Gastroesophageal sphincter (tissue), 4 donors: ENCODE results near the gene PHF2. TPM values are rescaled to one million over a fixed set of nuclear protein-coding genes. Genes with fewer than 3 reads are reported as not detected.

Source experiments
- ATAC-seq: fragments of 150-250 bp; one replicate; pipeline ENCODE4 v1.9.1; 2016; ENCODE audit warnings: mild to moderate bottlenecking, moderate library complexity
- H3K27ac ChIP-seq, 4 donors: fragments of 200-600 bp; sonication (generic) in 3 of 4; 1 replicate in 3 of 4; 2 replicates in 1 of 4; pipeline ENCODE4 v1.5.1; 2016 to 2019
- H3K27me3 ChIP-seq: fragments of 200-600 bp; sonication (generic); one replicate; pipeline ENCODE4 v1.5.1; 2019
- H3K36me3 ChIP-seq, 2 donors: fragments of 200-600 bp; sonication (generic); one replicate each; pipeline ENCODE4 v1.5.1; 2019; ENCODE audit warnings: control low read depth in 1 of 2
- H3K4me1 ChIP-seq, 3 donors: fragments of 200-600 bp; sonication (generic); 1 replicate in 2 of 3; 2 replicates in 1 of 3; pipeline ENCODE4 v1.5.1; 2016 to 2019; ENCODE audit warnings: control low read depth in 2 of 3
- H3K4me3 ChIP-seq, 2 donors: fragments of 200-600 bp; sonication (generic); one replicate each; pipeline ENCODE4 v1.5.1; 2019; ENCODE audit warnings: mild to moderate bottlenecking in 1 of 2, moderate library complexity in 1 of 2
- H3K9me3 ChIP-seq, 3 donors: fragments of 200-600 bp; sonication (generic); one replicate each; pipeline ENCODE4 v1.5.1; 2017 to 2019; ENCODE audit warnings: control low read depth in 2 of 3
- EP300 ChIP-seq: sonication (generic); formaldehyde crosslinking; IDR thresholded peaks from one replicate; pipeline ENCODE4 v1.6.1; 2017; ENCODE audit warnings: antibody characterized with exemption, mild to moderate bottlenecking
- POLR2A ChIP-seq, 2 donors: fragments of 450-650 bp; IDR thresholded peaks; one replicate each; pipeline ENCODE4 v1.6.1; 2017; ENCODE audit warnings: antibody characterized with exemption in 2 of 2, mild to moderate bottlenecking in 2 of 2, moderate library complexity in 1 of 2
- POLR2AphosphoS5 ChIP-seq: sonication (generic); formaldehyde crosslinking; IDR thresholded peaks from one replicate; pipeline ENCODE4 v1.6.1; 2017; ENCODE audit warnings: antibody characterized with exemption
- WGBS, 2 donors: methylation state at CpG; one replicate each; pipeline ENCODE4 v1.1.5; 2018; ENCODE audit warnings: low coverage in 1 of 2; 5-methylcytosine and 5-hydroxymethylcytosine counted together
- total RNA-seq, 4 donors: library from RNA; depleted of rRNA; stranded (reverse); fragments of >200 nt; gene quantifications; one replicate each; pipeline ENCODE4 v1.1.0, GENCODE V29; 2016
- TF ChIP-seq, protein P1 (sequence below), 4 experiments: fragments of 200-600 bp in 2 of 4; fragments of 450-650 bp in 2 of 4; sonication (generic) in 1 of 4; IDR thresholded peaks; one replicate each; pipeline ENCODE4 v1.5.1; 2017 to 2019; ENCODE audit warnings: antibody characterized with exemption in 4 of 4, mild to moderate bottlenecking in 2 of 4, moderate library complexity in 2 of 4

PHF2 gene
- total RNA-seq, 4 donors from 2014 or later, result 37.2 to 51.2 (median 39.2) TPM

DNA sequence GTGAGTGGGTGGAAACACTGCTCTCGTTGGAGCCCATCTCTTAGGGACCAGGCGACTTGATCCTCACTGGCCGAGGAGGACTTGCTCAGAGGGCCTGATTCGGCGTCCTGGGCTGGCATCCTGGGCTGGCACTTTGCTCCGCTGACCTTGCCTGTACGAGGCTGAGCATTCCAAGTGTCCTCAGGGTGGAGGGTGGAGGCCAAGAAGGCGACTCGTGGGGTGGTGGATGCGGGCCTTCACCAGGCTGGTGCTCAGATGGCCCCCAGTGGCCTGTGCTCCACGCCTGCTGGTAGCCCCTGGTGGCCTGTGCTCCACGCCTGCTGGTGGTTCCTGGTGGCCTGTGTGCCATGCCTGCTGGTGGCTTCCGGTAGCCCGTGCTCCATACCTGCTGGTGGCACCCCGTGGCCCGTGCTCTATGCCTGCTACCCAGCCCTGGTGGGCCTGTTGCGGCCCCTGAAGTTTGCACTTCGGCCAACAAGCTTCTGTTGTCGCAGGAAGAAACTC is 42.9 kb downstream of the PHF2 start:
- peaks cover 0 to 75% (median 0%) of the 10 kb centered on the region in 3 donors for H3K4me1 ChIP-seq
- no CpG with 5 or more reads among the region's 19 CpGs for WGBS, 2 donors
- no peak overlapping the region for H3K4me3 ChIP-seq
- ATAC-seq, result no peak
- no peaks in the 10 kb centered on the region for H3K36me3 ChIP-seq
- TF ChIP-seq POLR2A (IDR thresholded peaks at IDR 0.05) (no peak), EP300 (no peak), POLR2AphosphoS5 (no peak)
- TF ChIP-seq, protein P1, sequence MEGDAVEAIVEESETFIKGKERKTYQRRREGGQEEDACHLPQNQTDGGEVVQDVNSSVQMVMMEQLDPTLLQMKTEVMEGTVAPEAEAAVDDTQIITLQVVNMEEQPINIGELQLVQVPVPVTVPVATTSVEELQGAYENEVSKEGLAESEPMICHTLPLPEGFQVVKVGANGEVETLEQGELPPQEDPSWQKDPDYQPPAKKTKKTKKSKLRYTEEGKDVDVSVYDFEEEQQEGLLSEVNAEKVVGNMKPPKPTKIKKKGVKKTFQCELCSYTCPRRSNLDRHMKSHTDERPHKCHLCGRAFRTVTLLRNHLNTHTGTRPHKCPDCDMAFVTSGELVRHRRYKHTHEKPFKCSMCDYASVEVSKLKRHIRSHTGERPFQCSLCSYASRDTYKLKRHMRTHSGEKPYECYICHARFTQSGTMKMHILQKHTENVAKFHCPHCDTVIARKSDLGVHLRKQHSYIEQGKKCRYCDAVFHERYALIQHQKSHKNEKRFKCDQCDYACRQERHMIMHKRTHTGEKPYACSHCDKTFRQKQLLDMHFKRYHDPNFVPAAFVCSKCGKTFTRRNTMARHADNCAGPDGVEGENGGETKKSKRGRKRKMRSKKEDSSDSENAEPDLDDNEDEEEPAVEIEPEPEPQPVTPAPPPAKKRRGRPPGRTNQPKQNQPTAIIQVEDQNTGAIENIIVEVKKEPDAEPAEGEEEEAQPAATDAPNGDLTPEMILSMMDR (IDR thresholded peaks at IDR 0.05), result no peak
- no peaks in the 10 kb centered on the region for H3K9me3 ChIP-seq
- H3K27ac ChIP-seq, result no peak overlapping the region
- H3K27me3 ChIP-seq, result no peaks in the 10 kb centered on the region

DNA sequence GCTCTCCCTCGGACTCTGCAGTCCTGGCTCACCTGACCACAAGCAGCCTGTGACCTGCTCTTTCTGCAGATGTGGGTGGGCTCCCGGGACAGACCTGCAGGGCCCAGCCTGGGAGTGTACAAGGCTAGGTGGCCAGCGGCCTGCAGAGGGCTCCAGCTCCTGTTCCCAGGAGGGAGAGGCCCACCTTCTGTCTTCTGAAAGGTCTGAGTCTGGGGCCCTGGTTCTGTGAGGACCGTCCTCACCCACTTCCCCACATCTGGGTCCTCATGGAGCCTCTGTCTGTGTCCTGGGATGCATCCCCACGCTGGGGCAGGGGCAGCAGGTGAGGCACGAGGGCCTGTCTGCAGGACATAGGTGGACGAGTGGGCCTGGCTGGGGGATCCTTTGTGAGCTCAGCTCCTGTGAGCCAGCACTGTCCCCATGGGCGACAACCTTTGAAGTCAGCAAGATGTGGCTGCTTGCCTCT is 43.7 kb downstream of the PHF2 start:
- Histone ChIP-seq H3K27ac (no peak overlapping the region), H3K4me3 (no peak overlapping the region), H3K4me1 (peaks cover 0 to 71% (median 0%) of the 10 kb centered on the region in 3 donors), H3K27me3 (no peaks in the 10 kb centered on the region), H3K36me3 (no peaks in the 10 kb centered on the region), H3K9me3 (no peaks in the 10 kb centered on the region)
- no peak for ATAC-seq
- TF ChIP-seq POLR2AphosphoS5, result no peak
- TF ChIP-seq EP300, result no peak
- TF ChIP-seq, protein P1 (IDR thresholded peaks at IDR 0.05), result no peak
- TF ChIP-seq POLR2A (IDR thresholded peaks at IDR 0.05), result no peak
- WGBS, 2 donors, result 80 to 83% methylated on average over 1 to 3 of the region's 8 CpGs

DNA sequence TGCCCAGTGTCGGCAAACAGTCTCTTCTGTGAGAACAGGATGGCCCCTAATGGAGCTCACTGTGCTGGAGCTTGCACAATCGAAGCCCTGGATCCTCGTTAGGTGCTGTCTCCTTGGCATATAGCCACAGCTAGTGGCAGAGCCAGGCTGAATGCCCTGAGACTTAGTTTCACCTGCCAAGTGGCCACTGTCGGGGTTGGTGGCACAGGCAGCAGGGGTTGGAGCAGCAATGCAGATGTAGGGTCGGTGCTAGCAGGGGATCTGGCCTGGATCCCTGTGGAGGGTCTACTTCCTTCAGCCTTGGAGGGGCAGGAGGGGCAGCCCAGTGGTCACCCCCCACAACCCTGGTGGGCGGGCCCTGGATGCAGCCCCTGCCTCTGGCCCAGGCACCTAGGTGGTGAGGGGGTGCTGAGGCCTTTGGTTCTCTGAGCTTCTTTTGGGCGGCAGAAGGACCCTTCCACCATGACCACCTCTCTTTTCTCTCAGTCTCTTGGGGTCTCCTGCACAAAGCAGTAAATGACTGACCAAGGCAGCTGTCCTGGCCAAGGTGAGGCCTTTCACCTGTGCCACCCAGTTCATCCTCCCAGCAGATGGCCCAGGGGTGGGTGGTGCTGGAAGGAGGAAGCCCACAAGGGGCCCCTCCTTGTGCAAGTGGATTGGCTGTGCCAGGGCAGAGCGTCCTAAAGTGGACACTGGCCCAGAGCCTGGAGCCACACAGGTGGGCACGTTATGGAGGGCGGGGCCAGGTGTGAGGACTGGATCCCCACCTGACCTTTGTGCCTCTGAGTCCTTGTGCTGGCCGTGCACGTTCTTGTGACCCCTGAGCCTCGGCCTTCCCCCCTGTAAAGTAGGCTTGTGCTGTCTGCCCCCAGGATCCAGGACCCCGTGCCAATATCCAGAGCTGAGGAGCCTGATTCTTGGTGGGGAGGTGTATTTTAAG is 44.8 kb downstream of the PHF2 start:
- ATAC-seq, result no peak
- Histone ChIP-seq H3K4me1 (peaks cover 0 to 71% (median 0%) of the 10 kb centered on the region in 3 donors), H3K4me3 (no peak overlapping the region), H3K36me3 (no peaks in the 10 kb centered on the region), H3K27ac (no peak overlapping the region), H3K27me3 (no peaks in the 10 kb centered on the region), H3K9me3 (no peaks in the 10 kb centered on the region)
- 67 to 80% methylated on average over 1 to 8 of the region's 14 CpGs for whole genome bisulfite sequencing, 2 donors
- TF ChIP-seq POLR2A (IDR thresholded peaks at IDR 0.05) (no peak), POLR2AphosphoS5 (no peak), EP300 (no peak)
- TF ChIP-seq, protein P1 (IDR thresholded peaks at IDR 0.05), result no peak

DNA sequence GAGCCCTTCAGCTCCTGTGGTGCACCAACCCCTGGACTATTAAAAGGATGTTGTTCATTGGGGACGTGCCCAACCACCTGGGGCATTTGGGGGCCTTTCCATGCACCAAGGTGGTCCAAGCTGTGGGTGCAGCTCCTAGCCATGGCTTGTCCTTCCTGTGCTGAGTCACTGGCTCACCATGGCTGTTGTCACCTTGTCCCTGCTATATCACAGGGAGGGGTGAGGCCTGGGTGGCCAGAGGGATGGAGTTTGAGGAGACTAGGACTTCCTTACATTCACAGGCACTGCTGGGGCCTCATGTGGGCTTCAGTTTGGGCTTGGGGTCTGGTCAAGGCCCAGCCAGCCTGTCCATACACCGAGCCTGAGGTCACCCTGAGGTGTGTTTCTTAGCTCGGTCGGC is 45.5 kb downstream of the PHF2 start:
- Histone ChIP-seq H3K9me3 (no peaks in the 10 kb centered on the region), H3K36me3 (no peaks in the 10 kb centered on the region), H3K27me3 (no peaks in the 10 kb centered on the region), H3K4me1 (peaks cover 0 to 64% (median 0%) of the 10 kb centered on the region in 3 donors), H3K27ac (no peak overlapping the region), H3K4me3 (no peak overlapping the region)
- no peak for TF ChIP-seq EP300
- TF ChIP-seq, protein P1 (IDR thresholded peaks at IDR 0.05), result no peak
- no peak for TF ChIP-seq POLR2AphosphoS5
- no peak for TF ChIP-seq POLR2A (IDR thresholded peaks at IDR 0.05)
- no CpG with 5 or more reads among the region's 4 CpGs for whole genome bisulfite sequencing, 2 donors
- no peak for ATAC-seq
